Kidney tubule cell (primary cell): ENCODE results near the gene GFI1B.
A peak's percentile ranks its signal among the peaks of the same experiment; 100 is the strongest.
"Not testable (repeated sequence)": the region's sequence is repeated elsewhere in the genome, so short reads cannot be mapped to it uniquely, and the experiment has no call there.

Experiments used
- DNase-seq: peaks from one replicate; pipeline ENCODE4 v3.0.0-alpha.2; 2018; ENCODE audit warnings: low spot score

GFI1B gene

GRCh38 chr9:132978451-132979131 is at the start of gene GFI1B:
Gene GFI1B (plus strand): TSS chr9:132978694. CDS start chr9:132986679, 7,985 bp downstream.
- DNase-seq, result no peak

DNA sequence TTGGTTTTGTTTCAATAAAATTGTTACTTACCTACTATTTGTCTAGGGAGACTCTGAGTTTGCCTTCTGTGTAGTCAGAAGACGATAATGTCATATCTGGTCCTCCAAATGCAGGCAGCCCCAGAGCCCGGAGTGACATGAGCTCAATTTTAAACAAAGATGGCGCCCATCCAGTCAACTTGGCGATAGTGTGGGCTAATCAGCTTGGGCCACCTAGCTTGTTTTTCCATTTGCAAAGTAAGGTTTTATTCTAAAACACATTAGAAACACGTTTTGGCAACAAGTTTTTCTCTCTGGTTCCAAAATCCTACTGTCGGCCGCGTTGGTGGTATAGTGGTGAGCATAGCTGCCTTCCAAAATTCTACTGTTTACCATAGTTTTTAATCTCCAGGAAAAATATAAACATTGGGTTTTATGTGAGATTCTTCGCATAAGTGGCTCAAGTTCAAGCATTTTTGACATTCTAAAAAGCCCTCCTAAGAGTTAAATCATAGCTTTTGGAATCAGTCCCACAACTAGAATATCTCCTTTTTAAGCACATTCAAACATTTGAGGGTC is 47.2 kb upstream of the GFI1B start:
- no peak for DNase-seq

- DNase-seq, result no peak
These were observed 43.5 kb upstream of the GFI1B start for GRCh38 chr9:132935026-132935425.

- peak; percentile 6 for DNase-seq
These were observed 41.0 kb upstream of the GFI1B start for GRCh38 chr9:132937463-132937901.

DNA sequence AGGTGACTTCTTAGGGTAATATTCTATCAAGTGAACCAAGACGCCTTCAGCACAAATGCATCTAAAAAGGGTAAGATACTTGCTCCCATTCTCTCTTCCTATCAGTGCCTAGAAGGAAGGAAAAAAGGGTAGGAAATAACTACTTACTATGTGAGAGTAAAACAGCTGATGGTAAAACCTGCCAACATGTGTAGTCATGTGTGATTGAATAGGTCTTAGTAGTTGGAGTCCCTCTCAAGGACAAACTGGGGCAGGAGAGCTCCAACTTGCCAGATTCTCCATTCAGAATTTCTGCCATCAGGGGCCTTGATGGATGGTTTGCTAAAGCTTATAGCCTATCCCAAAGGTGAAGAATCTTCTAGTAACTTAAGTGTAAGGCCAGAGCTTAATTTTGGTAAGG is 39.3 kb upstream of the GFI1B start:
- no peak for DNase-seq

DNA sequence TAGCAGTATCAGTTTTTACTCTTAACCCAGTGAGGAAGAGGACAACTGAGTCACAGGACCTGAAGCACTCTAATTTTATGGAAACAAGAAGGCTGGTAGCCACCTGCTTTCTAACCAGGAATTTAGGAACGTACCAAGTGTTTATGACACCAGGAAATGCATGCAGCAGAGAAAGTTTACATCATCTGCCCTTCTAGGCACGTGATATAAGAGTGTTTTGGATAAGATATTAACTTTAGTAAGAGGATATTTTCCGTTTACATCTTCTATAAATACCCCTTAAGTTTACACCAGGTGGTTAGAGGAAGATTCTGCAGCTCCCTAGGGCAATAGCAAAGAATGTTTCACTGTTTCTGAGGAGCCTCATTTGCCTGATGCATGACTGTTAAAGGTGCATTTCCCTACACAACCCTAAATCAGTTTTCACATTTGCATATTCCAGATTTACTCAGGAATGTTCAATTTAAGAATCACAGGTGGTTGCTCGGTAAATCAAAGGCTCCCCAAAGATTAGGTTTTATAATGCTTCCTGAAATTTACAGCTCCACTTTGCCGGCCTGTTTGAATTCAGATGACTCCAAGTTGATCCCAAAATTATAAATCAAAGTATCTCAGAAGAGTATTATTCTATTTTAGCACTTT is 35.8 kb upstream of the GFI1B start:
- DNase-seq, result peak; percentile 41

DNA sequence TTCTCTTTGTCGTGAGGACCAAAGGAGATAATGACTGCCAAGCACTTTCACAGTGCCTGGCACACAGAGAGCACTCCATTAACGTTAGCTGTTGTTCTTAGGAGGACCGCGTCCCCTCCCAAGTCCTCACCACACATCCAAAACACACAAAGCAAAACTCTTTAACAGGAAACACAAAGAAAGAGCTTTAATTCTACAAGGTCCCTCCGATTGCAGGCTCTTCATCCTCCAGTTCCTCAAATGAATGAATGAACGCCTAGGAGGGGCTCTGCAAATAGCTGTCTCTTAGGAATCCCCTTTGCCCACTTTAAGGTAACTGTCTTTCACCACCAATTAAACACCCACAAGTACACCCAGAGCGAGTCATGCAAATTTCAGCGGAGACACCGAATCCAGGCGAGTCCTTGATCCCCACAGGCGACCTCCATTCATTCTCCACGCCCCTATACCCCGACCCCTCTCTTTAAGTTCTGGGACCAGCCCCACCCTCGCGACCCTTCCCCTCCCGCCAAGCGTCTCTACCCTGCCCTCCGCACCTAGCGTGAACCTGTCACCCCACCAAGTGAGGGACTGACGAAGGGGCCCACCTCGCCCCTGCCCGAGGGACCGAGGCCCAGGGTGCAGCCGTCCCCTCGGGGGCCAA is 34.7 kb upstream of the GFI1B start:
- DNase-seq, result peak; percentile 2

DNA sequence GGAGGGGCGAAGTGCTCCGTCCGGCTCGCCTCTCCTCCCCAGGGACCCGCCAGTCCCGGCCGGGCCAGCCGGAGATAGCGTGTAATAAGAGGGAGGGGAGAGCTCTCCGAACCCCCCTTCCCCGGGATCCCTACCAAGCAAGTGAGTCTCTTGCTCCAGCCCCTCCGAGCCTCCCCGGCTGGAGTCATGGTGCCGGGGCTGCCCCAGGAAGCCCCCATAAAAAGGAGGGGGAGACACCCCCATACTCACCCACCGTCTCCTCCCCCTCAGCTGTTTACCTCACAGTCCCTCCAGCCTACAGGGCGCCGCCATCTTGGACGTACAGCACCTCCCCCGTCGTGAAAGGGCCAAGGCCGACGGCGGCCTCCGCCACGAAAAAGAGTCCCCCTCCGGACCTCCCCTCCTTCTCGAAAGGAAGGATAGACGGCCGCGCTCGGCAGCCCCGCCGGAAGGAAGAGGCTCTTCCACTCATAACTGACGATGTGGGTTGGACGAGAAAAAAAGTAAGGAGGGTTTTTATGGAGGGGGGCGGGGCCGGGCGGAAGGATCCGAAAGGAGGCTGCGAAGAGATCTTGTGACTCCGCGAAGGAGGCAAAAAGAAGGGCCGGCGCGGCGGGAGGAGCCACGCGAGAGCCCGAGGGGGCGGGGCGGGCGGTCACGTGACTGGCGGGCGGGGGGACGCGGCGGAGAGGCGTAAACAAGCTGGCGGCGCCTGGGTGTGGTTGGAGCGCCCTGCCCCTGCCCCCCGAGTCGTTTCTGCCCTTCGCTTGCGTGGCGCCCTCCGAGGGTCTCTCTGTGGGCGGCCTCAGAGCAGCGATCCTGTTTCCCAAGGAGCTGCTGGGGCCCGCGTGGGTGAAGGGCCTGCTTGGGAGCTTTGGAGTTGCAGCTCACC is 34.0 kb upstream of the GFI1B start, which contains the start of gene TSC1:
Gene TSC1, minus strand, starts transcription at position 323 of the 892 bp plus-strand sequence. CDS start 15,744 bp downstream, outside the sequence.
- DNase-seq, result peak; percentile 97

GRCh38 chr9:132945186-132946130 is 33.0 kb upstream of the GFI1B start:
- no peak for DNase-seq

- DNase-seq, result no peak
These were observed 32.3 kb upstream of the GFI1B start for GRCh38 chr9:132946211-132946610.

GRCh38 chr9:132946631-132947295 is 31.7 kb upstream of the GFI1B start:
- DNase-seq, result peak; percentile 76

DNA sequence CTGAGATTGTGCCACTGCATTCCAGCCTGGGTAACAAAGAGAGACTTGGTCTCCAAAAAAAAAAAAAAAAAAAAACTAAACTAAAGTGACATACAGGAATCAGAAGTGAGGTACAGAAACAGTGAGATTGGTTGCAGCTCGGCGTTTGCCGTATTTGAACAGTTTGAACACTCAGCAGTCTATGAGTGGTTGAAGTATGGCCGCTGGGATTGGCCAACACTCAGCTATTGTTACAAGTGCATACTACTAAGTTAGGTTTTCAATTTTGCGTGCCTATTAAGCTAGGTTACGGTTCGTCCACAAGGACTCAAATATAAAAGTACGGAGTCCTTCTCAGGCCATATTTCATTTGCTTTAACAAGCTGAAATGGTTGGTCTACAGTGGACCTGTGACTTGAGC is 30.7 kb upstream of the GFI1B start:
- DNase-seq, result no peak

GRCh38 chr9:132948482-132949050 is 29.9 kb upstream of the GFI1B start:
- no peak for DNase-seq

- DNase-seq, result no peak
These were observed 28.8 kb upstream of the GFI1B start for GRCh38 chr9:132949709-132950108.

DNA sequence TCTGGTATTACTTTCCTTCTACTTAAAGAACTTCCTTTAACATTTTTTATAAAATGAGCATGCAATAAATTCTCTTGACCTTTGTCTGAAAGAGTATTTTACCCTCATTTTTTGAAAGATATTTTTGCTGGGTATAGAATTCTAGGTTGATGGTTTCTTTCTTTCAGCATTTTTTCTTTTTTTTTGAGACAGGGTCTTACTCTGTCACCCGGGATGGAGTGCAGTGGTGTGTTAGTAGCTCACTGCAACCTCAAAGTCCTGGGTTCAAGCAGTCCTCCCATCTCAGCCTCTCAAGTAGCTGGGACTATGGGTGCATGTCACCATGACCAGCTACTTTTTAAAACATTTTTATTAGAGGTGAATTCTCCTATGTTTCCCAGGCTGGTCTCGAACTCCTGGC is 23.4 kb upstream of the GFI1B start:
- no peak for DNase-seq

DNA sequence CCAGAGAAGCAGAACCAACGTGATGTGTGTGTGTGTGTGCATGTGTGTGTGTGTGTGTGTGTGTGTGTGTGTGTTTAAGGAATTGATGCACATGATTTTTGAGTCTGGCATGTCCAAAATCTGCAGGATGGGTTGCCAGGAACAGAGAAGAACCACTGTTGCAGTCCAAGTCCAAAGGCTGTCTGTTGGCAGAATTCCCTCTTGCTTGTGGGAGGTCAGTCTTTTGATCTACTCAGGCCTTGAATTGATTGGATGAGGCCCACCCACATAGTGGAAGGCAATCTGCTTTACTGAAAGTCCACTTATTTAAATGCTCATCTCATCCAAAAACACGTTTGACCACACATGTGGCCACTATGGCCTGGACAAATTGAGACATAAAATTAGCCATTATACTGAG is 22.7 kb upstream of the GFI1B start:
- no peak for DNase-seq

GRCh38 chr9:132957805-132958204 is 20.7 kb upstream of the GFI1B start:
- no peak for DNase-seq

GRCh38 chr9:132961002-132961401 is 17.5 kb upstream of the GFI1B start:
- DNase-seq, result no peak

- DNase-seq, result no peak
These were observed 13.0 kb upstream of the GFI1B start for GRCh38 chr9:132965478-132965877.

GRCh38 chr9:132967908-132968307 is 10.6 kb upstream of the GFI1B start:
- not testable (repeated sequence) for DNase-seq
